T-cell (primary cell): ENCODE results near the gene CCT7. TPM values are rescaled to one million over a fixed set of nuclear protein-coding genes. Genes with fewer than 3 reads are reported as not detected.

Experiments
- ATAC-seq, 4 experiments: fragments of 200-7000 bp in 3 of 4; fragments of 150-1000 bp in 1 of 4; cut with Tn5 transposase; replicated peaks in 1 of 4; 1 replicate in 3 of 4; 2 replicates in 1 of 4; pipeline ENCODE4 v1.10.0; 2021; ENCODE audit warnings: moderate library complexity in 3 of 4, mild to moderate bottlenecking in 2 of 4, moderate number of reproducible peaks in 1 of 4
- CTCF ChIA-PET, 2 donors: fragments of 300-600 bp; sonication (Branson Sonifier 250); formaldehyde crosslinking; loops; one replicate each; lab custom pipeline; 2022; ENCODE audit warnings: antibody characterized with exemption in 2 of 2; lab: Charles Lee
- POLR2A ChIA-PET, 2 donors: fragments of 300-600 bp; sonication (Branson Sonifier 250); formaldehyde crosslinking; loops; one replicate each; lab custom pipeline; 2022; ENCODE audit warnings: antibody characterized with exemption in 2 of 2; lab: Charles Lee
- DNase-seq, 35 experiments: peaks; one replicate each; pipeline versions ENCODE4 v3.0.0 to v3.0.0-alpha.2; 2013 to 2023
- H3K27ac ChIP-seq: one replicate; pipeline ENCODE4 v1.5.1; 2013; ENCODE audit warnings: low read length
- H3K27me3 ChIP-seq, 2 experiments: replicated peaks in 1 of 2; 1 replicate in 1 of 2; 2 replicates in 1 of 2; pipeline versions ENCODE4 v1.6.1 to v1.7.0; 2013; ENCODE audit warnings: low read length in 1 of 2, mixed read lengths in 1 of 2; ENCODE audit not compliant: control insufficient read depth in 2 of 2, insufficient read depth in 2 of 2; ENCODE audit errors: extremely low read depth in 1 of 2
- H3K36me3 ChIP-seq, 2 donors: 1 replicate in 1 of 2; 2 replicates in 1 of 2; pipeline versions ENCODE4 v1.6.1 to v1.7.0; 2013; ENCODE audit warnings: low read length in 1 of 2; ENCODE audit not compliant: control insufficient read depth in 2 of 2, insufficient read depth in 1 of 2; ENCODE audit errors: extremely low read depth in 1 of 2
- H3K4me1 ChIP-seq, 2 experiments: 1 replicate in 1 of 2; 2 replicates in 1 of 2; pipeline versions ENCODE4 v1.6.1 to v1.7.0; 2013; ENCODE audit warnings: low read length in 2 of 2, mixed read lengths in 1 of 2; ENCODE audit not compliant: insufficient read depth in 2 of 2, control insufficient read depth in 1 of 2; ENCODE audit errors: extremely low read depth in 1 of 2
- H3K4me3 ChIP-seq, 2 donors: 1 replicate in 1 of 2; 2 replicates in 1 of 2; pipeline versions ENCODE4 v1.5.1 to v1.7.0; 2013; ENCODE audit warnings: mild to moderate bottlenecking in 2 of 2, low read length in 1 of 2, moderate library complexity in 1 of 2; ENCODE audit not compliant: control insufficient read depth in 1 of 2; ENCODE audit errors: extremely low read depth in 1 of 2
- H3K9me3 ChIP-seq: 2 replicates; pipeline ENCODE4 v1.7.0; 2013
- H3K27ac Mint-ChIP-seq, 2 donors: one replicate each; pipeline ENCODE4 v1.8.0; 2020 to 2021; ENCODE audit warnings: mild to moderate bottlenecking in 2 of 2, mixed read lengths in 2 of 2
- H3K27me3 Mint-ChIP-seq, 2 donors: one replicate each; pipeline ENCODE4 v1.8.0; 2021 to 2022; ENCODE audit warnings: mixed read lengths in 2 of 2
- H3K36me3 Mint-ChIP-seq: one replicate; pipeline ENCODE4 v1.8.0; 2021; ENCODE audit warnings: mixed read lengths
- H3K4me1 Mint-ChIP-seq, 3 donors: one replicate each; pipeline ENCODE4 v1.8.0; 2020 to 2022; ENCODE audit warnings: mixed read lengths in 3 of 3, mild to moderate bottlenecking in 1 of 3
- H3K4me3 Mint-ChIP-seq, 3 donors: one replicate each; pipeline ENCODE4 v1.8.0; 2020 to 2022; ENCODE audit warnings: mild to moderate bottlenecking in 3 of 3, mixed read lengths in 3 of 3, moderate library complexity in 3 of 3
- H3K9me3 Mint-ChIP-seq, 3 donors: one replicate each; pipeline ENCODE4 v1.8.0; 2020 to 2022; ENCODE audit warnings: mixed read lengths in 3 of 3
- WGBS: methylation state at CpG from one replicate; pipeline ENCODE4 v1.1.5; 2013; ENCODE audit warnings: missing lambda C conversion rate; ENCODE audit not compliant: insufficient coverage; 5-methylcytosine and 5-hydroxymethylcytosine counted together
- total RNA-seq, 35 experiments: library from RNA in 6 of 35; stranded (reverse) in 6 of 35; fragments of 120-200 nt in 1 of 35; gene quantifications; one replicate each; pipeline versions ENCODE4 v1.2.1 to v1.2.4 and lab custom pipeline; 2013 to 2026

Gene CCT7
- total RNA-seq, 5 donors from 2014 or later (not counting 1 experiment from before 2014, with no cell fraction given): 120 to 210 (median 193) TPM

- no peak for DNase-seq
- ChIA-PET CTCF (no interaction called here), POLR2A (no interaction called here)
- Mint-ChIP-seq H3K4me1 (peaks cover 0 to 15% (median 2%) of the 10 kb centered on the region in 3 donors), H3K9me3 (no peaks in the 10 kb centered on the region), H3K36me3 (peaks cover 57% of the 10 kb centered on the region), H3K27me3 (no peaks in the 10 kb centered on the region), H3K4me3 (no peak overlapping the region), H3K27ac (no peak overlapping the region)
- Histone ChIP-seq H3K9me3 (no peaks in the 10 kb centered on the region), H3K4me1 (no peaks in the 10 kb centered on the region), H3K4me3 (no peak overlapping the region), H3K36me3 (peaks cover 20 to 97% of the 10 kb centered on the region in 2 donors), H3K27me3 (no peaks in the 10 kb centered on the region), H3K27ac (no peak overlapping the region)
- no peak for ATAC-seq
- 92% methylated on average over 8 of the region's 9 CpGs for WGBS
These were observed 15.5 kb downstream of the CCT7 start for GRCh38 chr2:73249636-73250035.

- no peak overlapping the region for H3K27ac Mint-ChIP-seq
These were observed 17.1 kb downstream of the CCT7 start for GRCh38 chr2:73250872-73251846.

GRCh38 chr2:73252238-73253027, 18.3 kb downstream of the CCT7 start:
- Histone ChIP-seq H3K4me3 (no peak overlapping the region), H3K4me1 (no peaks in the 10 kb centered on the region), H3K27ac (no peak overlapping the region), H3K36me3 (peaks cover 28 to 71% of the 10 kb centered on the region in 2 donors), H3K27me3 (no peaks in the 10 kb centered on the region), H3K9me3 (no peaks in the 10 kb centered on the region)
- Mint-ChIP-seq H3K9me3 (no peaks in the 10 kb centered on the region), H3K27me3 (no peaks in the 10 kb centered on the region), H3K27ac (no peak overlapping the region), H3K4me1 (peaks cover 0 to 9% (median 4%) of the 10 kb centered on the region in 3 donors), H3K4me3 (no peak overlapping the region), H3K36me3 (peaks cover 36% of the 10 kb centered on the region)
- ChIA-PET POLR2A (no interaction called here), CTCF (no interaction called here)
- 94% methylated on average over 7 of the region's 17 CpGs for WGBS
- DNase-seq: no peak
- ATAC-seq: no peak

More at GRCh38 chr2:73250872-73251846, 17.1 kb downstream of the CCT7 start:
- ATAC-seq (no peak), DNase-seq (no peak)
- H3K36me3 ChIP-seq: peaks cover 27 to 83% of the 10 kb centered on the region in 2 donors
- H3K27me3 ChIP-seq: no peaks in the 10 kb centered on the region
- Mint-ChIP-seq H3K4me1 (peaks cover 0 to 8% (median 0%) of the 10 kb centered on the region in 3 donors), H3K27me3 (no peaks in the 10 kb centered on the region), H3K36me3 (peaks cover 47% of the 10 kb centered on the region), H3K9me3 (no peaks in the 10 kb centered on the region), H3K4me3 (no peak overlapping the region)
- POLR2A ChIA-PET: no interaction called here
- no peak overlapping the region for H3K4me3 ChIP-seq
- CTCF ChIA-PET: no interaction called here
- no peak overlapping the region for H3K27ac ChIP-seq
- H3K4me1 ChIP-seq: no peaks in the 10 kb centered on the region
- WGBS: 98% methylated on average over 12 of the region's 17 CpGs
- no peaks in the 10 kb centered on the region for H3K9me3 ChIP-seq

GRCh38 chr2:73253400-73253799, 19.3 kb downstream of the CCT7 start:
- ATAC-seq (no peak), DNase-seq (no peak)
- Histone ChIP-seq H3K27ac (no peak overlapping the region), H3K27me3 (no peaks in the 10 kb centered on the region), H3K4me1 (peaks cover 0 to 8% of the 10 kb centered on the region in 2 experiments), H3K4me3 (no peak overlapping the region), H3K36me3 (peaks cover 28 to 64% of the 10 kb centered on the region in 2 donors), H3K9me3 (no peaks in the 10 kb centered on the region)
- H3K27ac Mint-ChIP-seq: no peak overlapping the region
- no peaks in the 10 kb centered on the region for H3K27me3 Mint-ChIP-seq
- peaks cover 6 to 14% (median 10%) of the 10 kb centered on the region in 3 donors for H3K4me1 Mint-ChIP-seq
- no peaks in the 10 kb centered on the region for H3K9me3 Mint-ChIP-seq
- no peak overlapping the region for H3K4me3 Mint-ChIP-seq
- peaks cover 32% of the 10 kb centered on the region for H3K36me3 Mint-ChIP-seq
- ChIA-PET CTCF (no interaction called here), POLR2A (interaction anchor here in 1 of 2 donors (0.6 kb wide), 2 partner anchors 43 to 107 kb away, joined by 4 read pairs; no protein-coding TSS in a partner anchor)
- 67% methylated on average over 2 of the region's 2 CpGs for WGBS

- ChIA-PET POLR2A (interaction anchor here in 1 of 2 donors (0.6 kb wide), 1 partner anchor 43 kb away, joined by 4 read pairs; no protein-coding TSS in a partner anchor), CTCF (no interaction called here)
- Mint-ChIP-seq H3K9me3 (no peaks in the 10 kb centered on the region), H3K36me3 (peaks cover 29% of the 10 kb centered on the region), H3K27me3 (no peaks in the 10 kb centered on the region), H3K27ac (no peak overlapping the region), H3K4me1 (peaks cover 6 to 14% (median 10%) of the 10 kb centered on the region in 3 donors), H3K4me3 (no peak overlapping the region)
- DNase-seq (no peak), ATAC-seq (no peak)
- H3K27ac ChIP-seq: no peak overlapping the region
- 100% methylated on average over 1 of the region's 3 CpGs for WGBS
- no peaks in the 10 kb centered on the region for H3K27me3 ChIP-seq
- peaks cover 28 to 61% of the 10 kb centered on the region in 2 donors for H3K36me3 ChIP-seq
- H3K4me1 ChIP-seq: peaks cover 0 to 9% of the 10 kb centered on the region in 2 experiments
- H3K4me3 ChIP-seq: no peak overlapping the region
- H3K9me3 ChIP-seq: no peaks in the 10 kb centered on the region
These were observed 19.8 kb downstream of the CCT7 start for GRCh38 chr2:73253901-73254300.
